Memory B cell (primary cell): ENCODE results near the gene HCRTR1.

ENCODE experiments used
- ATAC-seq: fragments of 150-1000 bp; cut with Tn5 transposase; 2 replicates; pipeline ENCODE4 v1.10.0; 2021; ENCODE audit warnings: low read depth, mild to moderate bottlenecking, moderate library complexity
- DNase-seq, 2 donors: peaks; one replicate each; pipeline ENCODE4 v3.0.0; 2022; ENCODE audit warnings: low spot score in 2 of 2
- H3K27ac Mint-ChIP-seq: one replicate; pipeline ENCODE4 v1.8.0; 2022; ENCODE audit warnings: mild to moderate bottlenecking, moderate library complexity, mixed read lengths
- H3K27me3 Mint-ChIP-seq: one replicate; pipeline ENCODE4 v1.8.0; 2022; ENCODE audit warnings: mixed read lengths
- H3K36me3 Mint-ChIP-seq: one replicate; pipeline ENCODE4 v1.8.0; 2022; ENCODE audit warnings: mild to moderate bottlenecking, mixed read lengths
- H3K4me1 Mint-ChIP-seq: one replicate; pipeline ENCODE4 v1.8.0; 2022; ENCODE audit warnings: mixed read lengths
- H3K4me3 Mint-ChIP-seq: one replicate; pipeline ENCODE4 v1.8.0; 2022; ENCODE audit warnings: mild to moderate bottlenecking, moderate library complexity, mixed read lengths
- H3K9me3 Mint-ChIP-seq: one replicate; pipeline ENCODE4 v1.8.0; 2022; ENCODE audit warnings: mixed read lengths

Gene HCRTR1

GRCh38 chr1:31617218-31617915, at the start of gene HCRTR1:
TSS of gene HCRTR1 (plus strand) at chr1:31617689. CDS start at chr1:31619193, 1,504 bp downstream.
- Mint-ChIP-seq H3K27ac (no peak within 1 kb of the TSS), H3K4me1 (peaks cover 10% of the 10 kb centered on the region), H3K36me3 (no peaks in the 10 kb centered on the region), H3K9me3 (no peaks in the 10 kb centered on the region), H3K27me3 (peaks cover 20% of the 10 kb centered on the region), H3K4me3 (peak within 1 kb of the TSS; percentile 57)
- peak; percentile 35 for ATAC-seq
- DNase-seq = no peak

- ATAC-seq (no peak), DNase-seq (no peak)
- no peaks in the 10 kb centered on the region for H3K36me3 Mint-ChIP-seq
- peaks cover 8% of the 10 kb centered on the region for H3K27me3 Mint-ChIP-seq
- peaks cover 2% of the 10 kb centered on the region for H3K4me1 Mint-ChIP-seq
- H3K9me3 Mint-ChIP-seq = no peaks in the 10 kb centered on the region
- no peak overlapping the region for H3K27ac Mint-ChIP-seq
- no peak overlapping the region for H3K4me3 Mint-ChIP-seq
Observed at GRCh38 chr1:31567956-31568570, 49.4 kb upstream of the HCRTR1 start.

GRCh38 chr1:31568895-31569595, 48.4 kb upstream of the HCRTR1 start:
- Mint-ChIP-seq H3K27me3 (peaks cover 9% of the 10 kb centered on the region), H3K36me3 (no peaks in the 10 kb centered on the region), H3K27ac (no peak overlapping the region), H3K4me3 (no peak overlapping the region), H3K9me3 (no peaks in the 10 kb centered on the region), H3K4me1 (peaks cover 2% of the 10 kb centered on the region)
- no peak for DNase-seq
- ATAC-seq = no peak

GRCh38 chr1:31569596-31570173, 47.8 kb upstream of the HCRTR1 start:
- H3K4me3 Mint-ChIP-seq = no peak overlapping the region
- ATAC-seq (no peak), DNase-seq (no peak)
- no peaks in the 10 kb centered on the region for H3K36me3 Mint-ChIP-seq
- peaks cover 2% of the 10 kb centered on the region for H3K4me1 Mint-ChIP-seq
- H3K27me3 Mint-ChIP-seq = peaks cover 13% of the 10 kb centered on the region
- no peaks in the 10 kb centered on the region for H3K9me3 Mint-ChIP-seq
- no peak overlapping the region for H3K27ac Mint-ChIP-seq

GRCh38 chr1:31570228-31570627, 47.3 kb upstream of the HCRTR1 start:
- Mint-ChIP-seq H3K9me3 (no peaks in the 10 kb centered on the region), H3K27ac (no peak overlapping the region), H3K36me3 (no peaks in the 10 kb centered on the region), H3K27me3 (peaks cover 16% of the 10 kb centered on the region), H3K4me3 (no peak overlapping the region), H3K4me1 (peaks cover 2% of the 10 kb centered on the region)
- ATAC-seq = no peak
- DNase-seq = no peak

- no peaks in the 10 kb centered on the region for H3K36me3 Mint-ChIP-seq
- H3K4me1 Mint-ChIP-seq = peaks cover 2% of the 10 kb centered on the region
- H3K4me3 Mint-ChIP-seq = no peak overlapping the region
- no peak for DNase-seq
- H3K27ac Mint-ChIP-seq = no peak overlapping the region
- H3K27me3 Mint-ChIP-seq = peaks cover 18% of the 10 kb centered on the region
- H3K9me3 Mint-ChIP-seq = no peaks in the 10 kb centered on the region
- no peak for ATAC-seq
Observed at GRCh38 chr1:31570906-31571305, 46.6 kb upstream of the HCRTR1 start.

- Mint-ChIP-seq H3K27me3 (peaks cover 23% of the 10 kb centered on the region), H3K9me3 (no peaks in the 10 kb centered on the region), H3K4me1 (peaks cover 2% of the 10 kb centered on the region), H3K36me3 (no peaks in the 10 kb centered on the region), H3K4me3 (no peak overlapping the region), H3K27ac (no peak overlapping the region)
- ATAC-seq = no peak
- no peak for DNase-seq
Observed at GRCh38 chr1:31571340-31572295, 45.9 kb upstream of the HCRTR1 start.

- peaks cover 2% of the 10 kb centered on the region for H3K4me1 Mint-ChIP-seq
Observed at GRCh38 chr1:31572323-31573104, 45.0 kb upstream of the HCRTR1 start.

GRCh38 chr1:31573261-31573660, 44.2 kb upstream of the HCRTR1 start:
- no peaks in the 10 kb centered on the region for H3K9me3 Mint-ChIP-seq

More at GRCh38 chr1:31572323-31573104, 45.0 kb upstream of the HCRTR1 start:
- Mint-ChIP-seq H3K9me3 (no peaks in the 10 kb centered on the region), H3K4me3 (no peak overlapping the region), H3K27me3 (peaks cover 25% of the 10 kb centered on the region), H3K36me3 (no peaks in the 10 kb centered on the region), H3K27ac (no peak overlapping the region)
- ATAC-seq = no peak
- no peak for DNase-seq

GRCh38 chr1:31574749-31575368, 42.6 kb upstream of the HCRTR1 start:
- no peak for ATAC-seq
- no peak for DNase-seq
- Mint-ChIP-seq H3K27ac (no peak overlapping the region), H3K27me3 (peaks cover 16% of the 10 kb centered on the region), H3K36me3 (no peaks in the 10 kb centered on the region), H3K9me3 (no peaks in the 10 kb centered on the region), H3K4me1 (peaks cover 2% of the 10 kb centered on the region), H3K4me3 (no peak overlapping the region)

More at GRCh38 chr1:31573261-31573660, 44.2 kb upstream of the HCRTR1 start:
- ATAC-seq (no peak), DNase-seq (no peak)
- Mint-ChIP-seq H3K27ac (no peak overlapping the region), H3K27me3 (peaks cover 25% of the 10 kb centered on the region), H3K4me1 (peaks cover 2% of the 10 kb centered on the region), H3K4me3 (no peak overlapping the region), H3K36me3 (no peaks in the 10 kb centered on the region)

- DNase-seq = no peak
- no peaks in the 10 kb centered on the region for H3K9me3 Mint-ChIP-seq
- H3K36me3 Mint-ChIP-seq = no peaks in the 10 kb centered on the region
- H3K27me3 Mint-ChIP-seq = peaks cover 18% of the 10 kb centered on the region
- no peak overlapping the region for H3K27ac Mint-ChIP-seq
- H3K4me3 Mint-ChIP-seq = no peak overlapping the region
- peaks cover 2% of the 10 kb centered on the region for H3K4me1 Mint-ChIP-seq
- ATAC-seq = no peak
Observed at GRCh38 chr1:31575369-31576140, 41.9 kb upstream of the HCRTR1 start.

- Mint-ChIP-seq H3K27me3 (peaks cover 22% of the 10 kb centered on the region), H3K27ac (no peak within 1 kb of the TSS), H3K4me1 (peaks cover under 1% of the 10 kb centered on the region), H3K4me3 (no peak within 1 kb of the TSS), H3K9me3 (no peaks in the 10 kb centered on the region), H3K36me3 (no peaks in the 10 kb centered on the region)
- DNase-seq (no peak), ATAC-seq (peak; percentile 26)
Observed at GRCh38 chr1:31576201-31576669, 41.3 kb upstream of the HCRTR1 start, which contains the start of gene TINAGL1. TSS of gene TINAGL1 (plus strand) at chr1:31576515. CDS start at chr1:31577149, 634 bp downstream.
